GM12891 (cell line): ENCODE data around the gene SLC39A7.

ENCODE experiments used
- POLR2A ChIP-seq: IDR thresholded peaks from 2 replicates; pipeline ENCODE4 v1.6.1; 2011; ENCODE audit warnings: low read depth, low read length, control low read depth
- POLR2AphosphoS5 ChIP-seq: IDR thresholded peaks from 2 replicates; pipeline ENCODE4 v1.6.1; 2011; ENCODE audit warnings: low read depth, low read length, control low read depth
- TAF1 ChIP-seq: IDR thresholded peaks from 2 replicates; pipeline ENCODE4 v1.6.1; 2011; ENCODE audit warnings: low read depth, low read length, control low read depth

- no peak for TF ChIP-seq POLR2A
- no peak for TF ChIP-seq POLR2AphosphoS5
- no peak for TF ChIP-seq TAF1
These were observed 27.0 kb upstream of the SLC39A7 start for GRCh38 chr6:33173535-33174180.
